Measurements from ENCODE around the gene SLC22A12.

The SLC22A12 gene

GRCh38 chr11:64598797-64599697 lies 8.0 kb downstream of the SLC22A12 start:
- Histone ChIP-seq H3K4me3 (no peak overlapping the region), H3K4me1 (peaks cover 0 to 15% (median 4%) of the 10 kb centered on the region in 10 experiments; a peak in 9 of 20 replicates), H3K27me3 (no peaks in the 10 kb centered on the region), H3K4me2 (no peak overlapping the region), H4K20me1 (no peaks in the 10 kb centered on the region), H3K36me3 (no peaks in the 10 kb centered on the region), H3K9me3 (replicated peaks in 1 of 11) (peaks cover 10 to 26% (median 16%) of the 10 kb centered on the region in 11 experiments), H3K9ac (no peak overlapping the region), H3K27ac (no peak overlapping the region)
- TF ChIP-seq Cebpa-rat (IDR thresholded peaks at IDR 0.05): no peak

- no peak for TF ChIP-seq Cebpa-rat (IDR thresholded peaks at IDR 0.05)
Observed at GRCh38 chr11:64599698-64600211, 8.7 kb downstream of the SLC22A12 start.

GRCh38 chr11:64600281-64600992 lies 9.4 kb downstream of the SLC22A12 start:
- Histone ChIP-seq H3K36me3 (no peaks in the 10 kb centered on the region), H3K4me1 (peaks cover 0 to 26% (median 14%) of the 10 kb centered on the region in 10 experiments; a peak in 16 of 20 replicates), H3K9ac (no peak overlapping the region), H4K20me1 (no peaks in the 10 kb centered on the region), H3K27ac (no peak overlapping the region), H3K27me3 (peaks cover 0 to 6% (median 0%) of the 10 kb centered on the region in 11 experiments; a peak in 3 of 22 replicates), H3K4me3 (no peak overlapping the region), H3K9me3 (replicated peaks in 1 of 11) (peaks cover 10 to 22% (median 13%) of the 10 kb centered on the region in 11 experiments), H3K4me2 (no peak overlapping the region)
- TF ChIP-seq Cebpa-rat (IDR thresholded peaks at IDR 0.05): no peak

More at GRCh38 chr11:64599698-64600211, 8.7 kb downstream of the SLC22A12 start:
- Histone ChIP-seq H3K4me3 (no peak overlapping the region), H3K27me3 (peaks cover 0 to under 1% (median 0%) of the 10 kb centered on the region in 11 experiments; a peak in 1 of 22 replicates), H3K27ac (no peak overlapping the region), H4K20me1 (no peaks in the 10 kb centered on the region), H3K36me3 (no peaks in the 10 kb centered on the region), H3K4me2 (no peak overlapping the region), H3K9ac (no peak overlapping the region), H3K9me3 (replicated peaks in 1 of 11) (peaks cover 10 to 23% (median 16%) of the 10 kb centered on the region in 11 experiments), H3K4me1 (peaks cover 0 to 19% (median 7%) of the 10 kb centered on the region in 10 experiments; a peak in 10 of 20 replicates)

GRCh38 chr11:64601605-64602465 lies 10.8 kb downstream of the SLC22A12 start:
- Histone ChIP-seq H3K27ac (no peak overlapping the region), H3K9ac (no peak overlapping the region), H3K4me2 (peak overlapping the region in 3 of 11 experiments; percentile 10 to 18 (median 15); a peak in 5 of 22 replicates), H3K4me3 (no peak overlapping the region), H3K36me3 (no peaks in the 10 kb centered on the region), H3K9me3 (replicated peaks in 1 of 11) (peaks cover 0 to 8% (median 0%) of the 10 kb centered on the region in 11 experiments; a peak in 5 of 22 replicates), H3K27me3 (peaks cover 0 to 9% (median 0%) of the 10 kb centered on the region in 11 experiments; a peak in 8 of 22 replicates), H4K20me1 (no peaks in the 10 kb centered on the region), H3K4me1 (peaks cover 3 to 37% (median 25%) of the 10 kb centered on the region in 10 experiments; a peak in 19 of 20 replicates)
- TF ChIP-seq Cebpa-rat (IDR thresholded peaks at IDR 0.05): no peak

- peaks cover 0 to under 1% (median 0%) of the 10 kb centered on the region in 11 experiments; a peak in 1 of 22 replicates for H3K9me3 ChIP-seq (replicated peaks in 1 of 11)
- no peaks in the 10 kb centered on the region for H3K36me3 ChIP-seq
- H3K9ac ChIP-seq: no peak overlapping the region
- H3K4me1 ChIP-seq: peaks cover 10 to 45% (median 33%) of the 10 kb centered on the region in 10 experiments
- no peaks in the 10 kb centered on the region for H4K20me1 ChIP-seq
- no peak overlapping the region for H3K27ac ChIP-seq
- H3K4me3 ChIP-seq: no peak overlapping the region
- peaks cover 0 to 17% (median 0%) of the 10 kb centered on the region in 11 experiments; a peak in 8 of 22 replicates for H3K27me3 ChIP-seq
- peak overlapping the region in 1 of 11 experiments; percentile 10; a peak in 1 of 22 replicates for H3K4me2 ChIP-seq
- TF ChIP-seq Cebpa-rat (IDR thresholded peaks at IDR 0.05): no peak
Observed at GRCh38 chr11:64602466-64603070, 11.5 kb downstream of the SLC22A12 start.

- Histone ChIP-seq H3K9ac (no peak overlapping the region), H3K4me2 (no peak overlapping the region), H3K4me3 (no peak overlapping the region), H4K20me1 (no peaks in the 10 kb centered on the region), H3K4me1 (peaks cover 18 to 55% (median 43%) of the 10 kb centered on the region in 10 experiments), H3K36me3 (no peaks in the 10 kb centered on the region), H3K27ac (no peak overlapping the region), H3K9me3 (replicated peaks in 1 of 11) (no peaks in the 10 kb centered on the region), H3K27me3 (peaks cover 0 to 23% (median 0%) of the 10 kb centered on the region in 11 experiments; a peak in 8 of 22 replicates)
- TF ChIP-seq Cebpa-rat (IDR thresholded peaks at IDR 0.05): no peak
Observed at GRCh38 chr11:64603411-64604110, 12.5 kb downstream of the SLC22A12 start.

- no peaks in the 10 kb centered on the region for H3K36me3 ChIP-seq
- H3K9me3 ChIP-seq (replicated peaks in 1 of 11): no peaks in the 10 kb centered on the region
- peaks cover 28 to 66% (median 53%) of the 10 kb centered on the region in 10 experiments for H3K4me1 ChIP-seq
- no peak overlapping the region for H3K9ac ChIP-seq
- no peaks in the 10 kb centered on the region for H4K20me1 ChIP-seq
- TF ChIP-seq Cebpa-rat (IDR thresholded peaks at IDR 0.05): no peak
- H3K4me2 ChIP-seq: peak overlapping the region in 9 of 11 experiments; percentile 41 to 77 (median 62); a peak in 16 of 22 replicates
- H3K4me3 ChIP-seq: no peak overlapping the region
- peak overlapping the region in 1 of 11 experiments; percentile 6; a peak in 1 of 22 replicates for H3K27ac ChIP-seq
- peaks cover 0 to 27% (median 0%) of the 10 kb centered on the region in 11 experiments; a peak in 8 of 22 replicates for H3K27me3 ChIP-seq
Observed at GRCh38 chr11:64604458-64605243, 13.6 kb downstream of the SLC22A12 start.
